SHP77 (cell line): ENCODE measurements around the gene DNAI1.
"Not testable (repeated sequence)": the region's sequence is repeated elsewhere in the genome, so short reads cannot be mapped to it uniquely, and the experiment has no call there.

Source experiments
- DNase-seq, 2 experiments: peaks; one replicate each; lab custom pipeline; 2025; lab: John Stamatoyannopoulos, UW

DNAI1 gene

DNA sequence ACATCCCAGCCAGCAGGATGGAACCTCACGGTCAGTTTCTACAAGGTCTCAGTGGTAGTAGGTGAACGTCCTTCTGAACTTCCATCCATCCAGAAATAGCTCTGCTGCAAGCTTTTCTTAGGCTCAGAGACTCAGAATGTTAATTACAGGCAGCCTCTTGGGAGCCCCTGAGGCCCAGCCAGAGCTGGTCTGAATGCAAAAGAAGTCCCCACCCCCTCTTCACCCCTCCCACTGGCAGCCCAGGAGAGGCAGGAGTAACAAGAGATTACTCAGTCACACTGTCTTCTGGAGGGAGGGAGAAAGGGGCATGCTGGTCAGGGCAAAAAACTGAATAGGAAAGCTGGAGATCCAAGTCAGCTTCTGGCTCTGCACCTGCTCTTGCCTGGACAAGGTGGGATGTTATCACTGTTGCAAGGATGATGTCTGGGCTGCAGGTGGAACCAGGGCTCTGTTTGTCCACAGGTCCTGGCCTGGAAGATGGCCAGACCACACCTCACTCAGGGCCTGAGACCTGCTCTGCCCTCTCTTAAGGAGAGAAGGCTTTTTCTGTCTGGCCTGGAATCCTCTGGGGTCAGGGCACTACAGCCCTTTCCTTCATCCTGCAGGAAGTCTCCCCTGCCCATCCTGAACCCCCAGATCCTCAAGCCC lies 55.1 kb downstream of the DNAI1 start:
- DNase-seq = no peak

DNA sequence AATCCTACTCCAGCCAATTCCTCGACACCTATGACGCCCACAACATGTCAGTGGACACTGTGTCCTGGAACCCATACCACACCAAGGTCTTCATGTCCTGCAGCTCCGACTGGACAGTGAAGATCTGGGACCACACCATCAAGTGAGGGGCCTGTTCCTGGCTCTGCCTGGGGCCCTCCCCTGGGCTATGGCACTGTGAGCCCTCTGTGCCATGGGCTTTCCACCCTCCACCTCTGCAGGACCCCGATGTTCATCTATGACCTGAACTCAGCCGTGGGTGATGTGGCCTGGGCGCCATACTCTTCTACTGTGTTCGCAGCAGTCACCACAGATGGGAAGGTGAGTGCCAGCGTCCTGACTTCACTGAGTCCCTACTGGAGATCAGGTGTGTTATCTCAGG lies 55.8 kb downstream of the DNAI1 start:
- DNase-seq = no peak

DNA sequence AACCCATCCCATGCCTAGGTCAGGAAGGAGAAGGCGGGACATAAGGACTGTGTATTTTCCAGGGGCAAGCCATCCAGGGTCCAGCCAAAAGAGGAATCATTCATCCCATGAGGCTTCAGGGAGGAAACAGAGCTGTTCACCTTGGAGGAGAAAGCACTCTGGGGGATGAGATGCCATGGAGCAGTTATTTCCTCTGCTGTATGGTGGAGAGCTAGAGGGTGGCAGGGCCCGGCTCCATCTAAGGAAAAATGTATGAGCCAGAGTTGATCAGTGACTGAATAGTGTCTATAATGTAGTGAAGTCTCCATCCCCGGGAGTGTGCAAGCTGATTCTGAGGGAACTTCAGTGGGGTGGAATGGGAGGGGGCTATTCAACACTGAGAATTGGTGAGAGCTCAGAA lies 56.2 kb downstream of the DNAI1 start:
- no peak for DNase-seq

DNA sequence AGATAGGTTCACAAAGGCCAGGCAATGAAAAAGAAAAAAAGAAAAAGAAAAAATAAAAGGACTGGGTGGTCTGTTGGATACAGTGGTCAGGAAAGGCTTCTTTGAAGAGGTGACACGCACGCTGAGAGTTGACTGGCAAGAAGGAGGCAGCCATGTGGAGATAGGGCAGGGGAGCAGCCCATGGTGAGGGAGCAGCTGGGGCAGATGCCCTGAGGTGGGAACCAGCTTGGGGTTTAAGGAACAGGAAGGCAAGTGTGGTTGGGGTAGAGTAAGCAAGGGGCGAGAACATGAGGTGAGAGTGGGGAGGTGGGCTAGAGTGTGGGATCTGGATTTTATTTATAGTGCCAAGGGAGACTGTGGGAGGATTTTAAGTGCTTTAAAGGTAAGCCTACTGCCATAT lies 57.4 kb downstream of the DNAI1 start:
- no peak for DNase-seq

DNA sequence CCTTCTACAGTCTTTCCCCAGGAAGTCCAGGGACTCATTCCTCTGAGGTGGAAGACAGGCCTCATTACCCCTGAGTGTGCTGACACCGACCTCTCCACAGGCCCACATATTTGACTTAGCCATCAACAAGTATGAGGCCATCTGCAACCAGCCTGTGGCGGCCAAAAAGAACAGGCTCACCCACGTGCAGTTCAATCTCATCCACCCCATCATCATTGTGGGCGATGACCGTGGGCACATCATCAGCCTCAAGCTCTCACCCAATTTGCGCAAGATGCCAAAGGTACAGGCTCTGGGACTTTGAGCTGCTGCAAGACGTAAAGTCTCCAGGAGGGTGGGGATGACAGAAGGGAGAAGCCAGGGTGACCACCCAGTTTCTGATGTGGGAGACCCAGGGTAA lies 58.6 kb downstream of the DNAI1 start:
- DNase-seq = no peak

DNA sequence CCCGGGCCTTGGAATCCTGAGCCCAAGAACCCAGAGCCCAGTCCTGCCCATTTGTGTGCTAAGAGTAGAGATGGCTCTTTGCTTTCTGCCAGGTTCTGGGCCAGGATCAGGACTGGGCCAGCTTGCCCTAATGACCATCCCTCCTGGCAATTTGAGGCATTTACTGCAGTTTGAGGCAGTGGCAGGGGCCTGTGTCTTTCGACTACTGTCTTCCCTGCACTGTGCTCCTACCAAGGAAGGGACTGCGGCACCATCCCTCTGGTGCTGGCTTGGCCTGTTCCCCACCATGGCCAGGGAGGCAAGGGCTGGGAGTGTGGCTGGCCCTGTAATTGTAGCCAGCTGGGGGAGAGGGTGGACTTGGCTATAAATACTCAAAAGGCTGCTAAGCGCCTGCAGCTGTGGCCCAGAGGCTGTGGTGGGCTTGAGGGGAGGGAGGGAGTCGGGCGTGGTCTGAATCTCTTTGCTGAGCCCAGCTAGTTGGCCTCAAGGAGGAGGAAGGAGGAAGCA lies 59.6 kb downstream of the DNAI1 start:
- DNase-seq = no peak

DNA sequence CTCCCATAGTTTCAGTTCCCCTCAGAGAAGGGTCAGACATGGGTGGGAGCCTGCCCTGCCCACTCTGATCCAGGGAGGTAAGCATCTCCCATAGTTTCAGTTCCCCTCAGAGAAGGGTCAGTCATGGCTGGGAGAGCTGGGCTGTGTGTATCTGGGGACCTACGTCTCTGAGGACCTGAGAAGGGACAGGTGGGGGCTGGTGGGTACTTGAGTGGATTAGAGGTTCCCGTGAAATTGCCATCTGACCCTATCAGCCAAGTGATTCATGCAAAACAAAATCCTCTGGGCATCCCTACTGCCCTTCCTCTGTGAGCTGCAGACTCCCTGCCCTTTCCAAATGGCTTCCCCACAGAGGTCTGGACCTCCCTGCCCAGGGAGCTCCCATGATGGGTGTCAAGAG lies 60.3 kb downstream of the DNAI1 start:
- DNase-seq = no peak

DNA sequence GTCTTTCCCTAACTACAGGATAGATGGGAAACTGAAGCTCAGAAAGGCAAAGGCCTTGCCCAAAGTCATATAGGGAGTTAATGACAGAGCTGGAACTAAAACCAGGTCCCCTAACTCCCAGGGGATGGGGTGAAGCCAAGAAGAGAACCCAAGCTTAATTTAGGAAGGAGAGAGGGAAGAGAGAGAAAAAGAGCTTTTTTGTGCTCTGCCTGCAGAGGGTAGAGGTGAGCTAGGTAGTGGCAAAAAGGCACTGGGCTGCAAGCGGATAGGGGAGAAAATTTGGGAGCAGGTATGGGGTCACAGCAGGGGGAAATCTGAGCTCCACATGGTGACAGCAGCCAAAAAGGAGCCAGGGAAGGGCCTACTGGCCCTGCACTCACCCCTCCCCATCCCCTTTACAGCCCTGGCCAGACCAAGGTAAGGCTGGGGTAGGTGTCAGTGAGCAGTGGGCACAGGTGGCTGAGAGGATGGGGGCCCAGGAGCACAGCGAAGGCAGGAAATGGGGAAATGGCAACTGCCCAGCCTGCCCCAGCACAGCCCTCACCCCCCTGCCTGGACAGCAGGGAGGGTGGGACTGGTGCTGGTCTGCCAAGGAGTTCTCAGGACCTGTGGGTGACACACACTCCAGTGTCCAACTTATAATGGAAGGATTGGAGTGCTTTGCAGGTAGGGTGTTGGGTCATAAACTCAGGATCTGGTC lies 60.9 kb downstream of the DNAI1 start:
- no peak for DNase-seq

DNA sequence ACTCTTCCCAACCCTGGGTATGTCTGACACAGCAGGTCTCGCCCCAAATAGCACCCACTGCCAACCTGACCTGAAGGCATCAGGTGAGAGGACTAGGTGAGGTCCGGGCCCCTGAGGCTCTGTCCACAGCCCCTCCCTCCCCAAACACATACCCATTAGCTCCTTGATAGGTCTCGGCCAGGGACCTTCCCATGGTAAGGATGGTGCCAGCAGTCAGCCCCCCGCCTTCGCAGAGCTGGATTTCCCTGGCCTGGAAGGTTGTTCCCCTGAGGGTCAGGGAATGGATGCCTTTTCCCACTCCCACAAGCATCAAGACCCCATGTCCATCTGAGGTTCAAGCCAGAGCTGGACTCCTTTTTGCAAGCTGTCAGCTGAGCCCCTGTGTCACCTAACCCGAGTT lies 61.5 kb downstream of the DNAI1 start:
- DNase-seq = no peak

DNA sequence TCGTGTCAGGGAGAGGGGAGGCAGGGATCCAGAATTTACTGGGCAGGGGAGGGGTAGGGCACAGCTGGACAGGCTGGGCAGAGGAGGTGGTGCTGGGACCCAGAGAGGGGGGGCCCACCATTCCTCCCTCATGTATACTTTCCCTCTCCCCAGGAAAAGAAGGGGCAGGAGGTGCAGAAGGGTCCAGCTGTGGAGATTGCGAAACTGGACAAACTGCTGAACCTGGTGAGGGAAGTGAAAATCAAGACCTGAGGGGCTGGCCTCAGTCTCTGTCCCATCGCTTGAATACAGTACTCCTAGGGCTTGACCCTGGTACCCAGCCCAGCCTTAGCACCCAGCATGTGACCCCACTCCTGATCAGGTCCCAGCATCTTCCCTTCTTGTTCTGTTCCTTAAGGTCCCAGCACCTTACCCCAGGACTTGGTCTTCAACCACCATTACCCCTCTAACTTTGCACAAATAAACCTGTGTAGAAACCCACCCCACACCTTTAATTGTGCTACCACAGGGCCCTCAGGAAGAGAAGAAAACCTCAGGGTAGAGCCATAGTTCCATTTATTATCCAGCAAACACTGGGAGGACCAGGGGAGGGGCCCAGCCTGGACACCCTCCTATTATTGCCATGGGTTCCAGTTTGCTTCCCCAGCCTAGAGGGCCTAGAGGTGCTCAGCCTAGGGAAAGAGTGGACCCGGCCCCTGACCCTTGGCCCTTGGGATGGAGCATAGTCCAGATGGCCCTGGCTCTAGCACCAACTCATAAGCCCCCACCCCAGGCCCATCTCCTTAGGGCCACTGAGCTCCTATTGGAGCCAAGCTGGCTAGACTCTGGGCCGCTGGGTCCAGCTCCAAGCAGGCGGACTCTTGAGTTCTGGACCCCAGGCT lies 62.1 kb downstream of the DNAI1 start:
- DNase-seq = no peak

DNA sequence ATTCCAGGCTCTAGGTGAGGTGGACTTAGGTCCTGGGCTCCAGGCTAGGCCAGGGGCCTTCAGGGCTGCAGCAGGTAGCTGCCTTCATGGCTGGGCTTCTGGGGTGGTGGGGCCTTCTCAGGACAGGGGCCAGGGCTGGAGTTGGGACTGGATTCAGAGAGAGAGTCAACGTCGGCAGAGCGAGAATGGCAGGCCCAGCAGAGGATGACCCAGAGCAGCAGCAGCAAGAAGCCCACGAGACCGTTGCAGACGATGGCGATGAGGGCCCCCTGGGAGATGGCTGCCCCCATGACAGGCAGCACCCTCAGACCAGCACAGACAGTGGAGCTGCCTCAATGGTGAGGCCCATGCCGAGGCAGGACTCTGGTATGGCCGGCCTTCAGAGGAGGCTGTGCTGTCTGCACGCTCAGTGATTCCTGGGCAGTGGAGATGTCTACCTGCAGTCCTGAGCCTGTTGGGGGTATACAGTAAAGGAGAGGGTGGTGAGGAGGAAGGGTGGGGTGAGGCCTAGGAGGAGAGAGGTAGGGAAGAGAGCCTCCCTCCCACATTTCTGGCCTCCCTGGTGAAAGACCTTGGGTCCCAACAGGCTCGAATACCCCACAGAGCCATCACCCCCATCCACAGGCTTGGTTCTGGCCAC lies 62.9 kb downstream of the DNAI1 start:
- no peak for DNase-seq

DNA sequence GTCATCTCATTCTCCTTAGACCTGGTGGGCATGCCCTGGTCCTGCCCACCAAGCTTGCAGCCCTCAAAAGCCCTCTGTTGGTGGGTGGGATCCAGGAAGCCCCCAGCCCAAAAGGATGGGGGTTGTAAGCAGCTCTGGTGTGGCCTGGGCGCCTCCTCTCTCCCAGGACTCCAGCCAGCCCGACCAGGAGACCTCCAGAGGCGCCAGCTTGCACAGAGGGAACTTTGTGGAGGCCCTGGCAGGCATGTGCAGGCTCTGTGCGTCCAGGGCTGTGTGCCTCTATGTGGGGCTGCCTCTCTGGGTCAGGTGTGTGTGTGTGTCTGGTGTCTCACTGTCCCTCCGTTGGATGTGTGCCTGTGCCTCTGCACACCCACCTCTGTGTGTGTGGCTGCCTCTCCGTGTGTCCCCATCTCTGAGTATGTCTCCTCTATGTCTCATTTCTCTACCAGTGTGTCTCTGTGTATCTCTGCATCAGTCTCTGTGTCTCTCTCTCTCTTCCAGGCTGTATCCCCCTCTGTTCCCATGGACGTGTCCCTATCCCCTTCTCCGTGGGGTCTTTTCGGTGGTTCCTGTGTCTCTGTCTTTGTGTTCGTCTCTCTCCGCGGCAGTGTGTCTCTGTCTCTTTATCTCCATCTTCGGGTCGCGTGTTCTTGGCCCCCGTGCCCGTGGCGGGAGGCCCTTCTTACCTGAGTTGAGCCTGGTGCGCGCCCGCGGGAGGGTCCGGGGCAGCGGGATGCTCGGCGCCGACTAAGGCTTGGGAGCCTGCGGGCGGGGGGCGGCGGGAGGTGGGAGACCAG lies 63.7 kb downstream of the DNAI1 start:
- no peak for DNase-seq

DNA sequence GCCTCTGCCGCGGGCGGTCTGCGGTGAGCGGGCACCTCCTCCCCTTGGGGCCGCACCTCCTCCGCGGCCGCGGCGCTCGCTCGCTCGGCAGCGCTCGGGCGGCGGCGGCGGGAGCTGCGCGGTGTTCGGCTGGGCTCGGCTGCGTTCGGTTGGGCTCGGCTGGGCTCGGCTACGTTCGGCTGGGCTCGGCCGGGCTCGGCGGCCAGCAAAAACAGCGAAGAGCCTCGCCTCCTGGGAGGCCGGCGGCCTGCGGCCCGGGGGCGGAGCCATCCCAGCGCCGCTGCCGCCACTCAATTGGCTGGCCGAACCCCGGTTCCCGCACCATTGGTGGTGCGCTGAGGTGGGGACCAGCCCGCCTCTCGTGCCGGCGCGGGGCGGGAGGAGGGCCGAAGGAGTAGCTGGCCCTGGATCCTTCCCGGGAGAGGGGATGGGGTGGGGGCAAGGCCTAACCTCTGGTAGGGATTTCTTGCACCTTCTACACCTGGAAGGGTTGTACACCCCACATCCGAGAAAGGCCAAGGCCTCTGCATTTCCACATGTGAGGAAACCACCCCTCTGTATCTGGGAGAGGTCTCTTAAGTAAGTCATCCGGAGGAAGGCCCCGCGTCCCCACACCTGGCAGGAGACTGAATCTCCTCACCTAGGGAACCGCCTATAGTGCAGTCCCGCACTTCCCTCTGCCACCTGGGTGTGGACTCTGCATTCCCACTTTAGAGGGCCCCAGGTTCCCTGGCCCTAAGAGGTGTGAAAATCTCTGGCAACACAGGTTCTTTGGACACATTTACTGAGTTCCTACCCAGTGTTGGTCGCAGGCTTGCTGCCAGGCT lies 64.6 kb downstream of the DNAI1 start, which contains the start of gene ENHO:
TSS of gene ENHO (minus strand) at position 20 of the 827 bp plus-strand sequence. CDS start 1,295 bp downstream, outside the sequence.
- DNase-seq = peak; percentile 60 to 70

DNA sequence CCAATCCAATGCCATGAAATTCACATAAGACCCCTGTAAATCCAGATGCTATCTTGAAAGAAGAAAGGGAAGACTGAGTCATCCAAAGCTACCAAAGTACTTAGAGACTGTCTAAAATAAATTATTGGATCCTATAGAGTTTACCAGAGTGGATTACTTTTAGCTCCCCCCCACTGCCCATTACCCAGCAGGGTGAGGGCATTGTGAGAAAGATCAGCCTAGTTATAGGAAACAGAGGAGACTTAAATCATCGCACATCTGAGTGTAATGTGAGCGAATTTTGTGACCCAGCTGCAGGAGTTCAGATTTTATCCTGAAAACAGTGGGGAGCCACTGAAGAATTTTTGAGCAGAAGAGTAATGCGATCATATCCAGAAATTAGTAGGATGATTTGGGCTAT lies 65.7 kb downstream of the DNAI1 start:
- no peak for DNase-seq

DNA sequence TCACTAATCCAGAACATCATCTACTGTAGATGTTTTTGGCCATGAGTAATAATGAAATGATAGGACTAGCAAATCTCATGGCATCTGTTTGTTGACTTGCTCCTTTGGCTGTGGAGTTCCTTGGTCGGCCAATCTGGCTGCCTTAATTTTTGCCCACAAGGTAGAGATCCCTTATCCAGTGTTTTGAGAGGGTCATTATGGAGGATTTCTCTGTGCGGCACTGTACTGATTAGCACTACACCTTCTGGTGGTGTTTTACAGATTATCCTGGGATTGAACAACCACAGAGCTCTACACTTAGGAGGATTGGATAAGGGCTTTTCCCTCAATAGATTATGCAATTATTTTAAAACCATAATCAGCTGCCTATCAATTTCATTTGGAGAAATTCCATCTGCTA lies 67.4 kb downstream of the DNAI1 start:
- DNase-seq = no peak

DNA sequence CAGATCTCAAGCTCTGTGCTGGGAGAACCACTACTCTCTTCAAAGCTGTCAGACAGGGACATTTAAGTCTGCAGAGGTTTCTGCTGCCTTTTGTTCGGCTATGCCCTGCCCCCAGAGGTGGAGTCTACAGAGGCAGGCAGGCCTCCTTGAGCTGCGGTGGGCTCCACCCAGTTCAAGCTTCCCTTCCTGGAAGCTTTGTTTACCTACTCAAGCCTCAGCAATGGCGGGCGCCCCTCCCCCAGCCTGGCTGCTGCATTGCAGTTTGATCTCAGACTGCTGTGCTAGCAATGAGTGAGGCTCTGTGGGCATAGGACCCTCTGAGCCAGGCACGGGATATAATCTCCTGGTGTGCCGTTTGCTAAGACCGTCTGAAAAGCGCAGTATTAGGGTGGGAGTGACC lies 73.4 kb downstream of the DNAI1 start:
- not testable (repeated sequence) for DNase-seq

DNA sequence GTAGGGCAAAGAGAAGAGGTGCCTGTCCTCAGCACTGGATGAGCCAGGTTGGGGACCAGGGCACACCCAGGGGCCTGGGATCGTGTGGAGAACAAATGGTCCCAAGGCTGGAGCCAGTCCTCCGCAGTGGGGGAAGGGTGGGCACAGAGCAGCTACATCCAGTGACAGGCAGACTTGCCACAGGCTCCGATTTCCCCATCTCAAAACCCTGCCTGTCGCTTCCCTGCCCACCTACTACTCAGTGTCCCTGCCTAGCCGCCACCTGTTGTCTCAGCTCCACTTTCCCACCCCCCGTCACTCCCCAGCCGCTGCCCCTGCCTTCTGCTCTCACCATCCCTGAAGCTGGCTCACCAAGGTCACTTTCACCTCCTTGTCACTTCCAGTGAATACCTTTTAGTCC lies 78.1 kb downstream of the DNAI1 start:
- DNase-seq = no peak

DNA sequence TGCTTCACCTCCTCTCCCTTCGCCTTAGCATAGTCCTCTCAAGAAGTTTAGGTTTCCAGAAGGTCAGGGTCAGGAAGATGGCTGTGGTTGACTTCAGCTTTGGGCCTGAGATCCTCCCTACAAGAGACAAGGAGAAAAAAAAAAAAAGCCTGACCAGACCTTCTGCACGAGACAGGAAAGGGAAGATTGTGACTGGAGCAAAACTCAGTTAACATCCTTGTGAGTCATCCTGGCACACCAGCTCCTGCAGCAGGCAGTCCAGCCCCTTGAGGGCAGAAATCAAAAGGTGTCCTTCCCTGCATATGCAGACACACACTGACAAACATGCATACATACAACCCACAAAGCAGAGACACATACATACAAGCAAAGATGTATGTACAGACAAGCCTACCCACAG lies 82.2 kb downstream of the DNAI1 start:
- DNase-seq = no peak

DNA sequence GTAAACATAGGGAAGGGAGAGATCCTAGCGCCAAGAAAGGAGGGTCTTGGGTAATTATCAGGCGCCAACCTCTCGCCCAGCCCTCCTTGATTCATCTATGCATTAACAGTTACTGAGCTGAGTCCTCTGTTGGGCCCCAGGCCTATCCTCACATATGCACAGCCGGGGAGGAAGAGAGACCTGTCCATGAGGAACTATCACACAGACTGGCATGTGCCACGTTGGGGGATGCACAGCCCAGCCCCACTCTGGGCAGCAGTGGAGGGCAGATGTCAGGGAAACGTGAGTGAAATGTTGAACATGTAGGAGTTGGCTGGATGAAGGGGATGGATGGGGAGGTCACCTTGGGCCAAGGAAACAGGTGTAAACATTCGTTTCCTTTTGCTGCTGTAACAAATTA lies 82.9 kb downstream of the DNAI1 start:
- no peak for DNase-seq

DNA sequence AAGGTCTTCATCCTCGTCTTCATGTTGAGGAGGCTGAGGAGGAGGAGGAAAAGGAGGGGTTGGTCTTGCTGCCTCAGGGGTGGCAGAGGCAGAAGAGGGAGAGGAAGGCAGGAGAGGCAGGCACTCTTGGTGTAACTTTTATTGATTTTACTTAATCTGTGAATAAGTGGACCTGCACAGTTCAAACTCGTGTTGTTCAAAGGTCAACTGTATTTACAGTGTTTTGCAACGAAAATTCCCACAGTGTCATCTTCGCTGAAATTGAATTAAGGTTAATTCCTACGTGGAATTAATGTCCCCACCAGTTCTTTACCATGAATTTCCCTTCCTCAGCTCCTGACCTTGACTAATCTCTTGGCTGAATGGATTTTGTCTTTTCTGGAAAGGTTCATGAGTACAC lies 85.4 kb downstream of the DNAI1 start:
- no peak for DNase-seq
